OCI-LY7 (cell line): Measurements from ENCODE around the gene ISY1. TPM values are rescaled to one million over a fixed set of nuclear protein-coding genes. Genes with fewer than 3 reads are reported as not detected.
A peak's percentile ranks its signal among the peaks of the same experiment; 100 is the strongest.

ENCODE experiments used
- Bru-seq: library from RNA; stranded (reverse); fragments of 400-500 nt; gene quantifications from one replicate; lab custom pipeline; 2021; lab: Mats Ljungman, UMichigan
- BruChase-seq, 2 experiments: library from RNA; stranded (reverse); fragments of 400-500 nt; gene quantifications; one replicate each; lab custom pipeline; 2021; lab: Mats Ljungman, UMichigan
- BruUV-seq: library from RNA; stranded (reverse); fragments of 400-500 nt; replicated peaks from 2 replicates; lab custom pipeline; 2021; lab: Mats Ljungman, UMichigan
- CTCF ChIA-PET: fragments of 300-600 bp; sonication (Branson Sonifier 250); formaldehyde crosslinking; loops from one replicate; lab custom pipeline; 2022; ENCODE audit warnings: antibody characterized with exemption; ENCODE audit not compliant: unreplicated experiment; lab: Charles Lee
- POLR2A ChIA-PET: fragments of 300-600 bp; sonication (Branson Sonifier 250); formaldehyde crosslinking; loops from one replicate; lab custom pipeline; 2022; ENCODE audit warnings: antibody characterized with exemption; lab: Charles Lee
- DNase-seq: peaks from one replicate; pipeline ENCODE4 v3.0.0-alpha.2; 2015; ENCODE audit warnings: low spot score
- H2AFZ ChIP-seq: fragments of 200-600 bp; sonication (generic), shearing (Covaris generic); 2 replicates; pipeline ENCODE4 v1.6.1; 2014; ENCODE audit warnings: mild to moderate bottlenecking, antibody characterized with exemption, low read length, moderate library complexity
- H3K27ac ChIP-seq: fragments of 200-600 bp; sonication (generic); 2 replicates; pipeline ENCODE4 v1.5.1; 2014; ENCODE audit warnings: mixed run types, low read depth, mild to moderate bottlenecking, moderate library complexity, low read length, inconsistent platforms; ENCODE audit not compliant: poor library complexity, severe bottlenecking
- H3K36me3 ChIP-seq: fragments of 200-600 bp; sonication (generic); 2 replicates; pipeline ENCODE4 v1.6.1; 2014; ENCODE audit warnings: mild to moderate bottlenecking, antibody characterized with exemption, low read length, moderate library complexity, mixed read lengths; ENCODE audit not compliant: insufficient read depth
- H3K4me1 ChIP-seq: fragments of 200-600 bp; sonication (generic); 2 replicates; pipeline ENCODE4 v1.5.1; 2014; ENCODE audit warnings: mild to moderate bottlenecking, low read length; ENCODE audit not compliant: insufficient read depth, poor library complexity, severe bottlenecking
- H3K4me2 ChIP-seq: fragments of 200-600 bp; sonication (generic); 2 replicates; pipeline ENCODE4 v1.6.1; 2014; ENCODE audit warnings: mild to moderate bottlenecking, low read length
- H3K4me3 ChIP-seq: fragments of 200-600 bp; sonication (generic); 2 replicates; pipeline ENCODE4 v1.5.1; 2014; ENCODE audit warnings: mild to moderate bottlenecking, low read depth, low read length; ENCODE audit not compliant: poor library complexity, severe bottlenecking
- H3K79me2 ChIP-seq: fragments of 200-600 bp; sonication (generic); 2 replicates; pipeline ENCODE4 v1.6.1; 2016; ENCODE audit warnings: low read depth, mild to moderate bottlenecking, low read length, moderate library complexity, mixed read lengths; ENCODE audit not compliant: insufficient read depth
- H3K9me2 ChIP-seq: fragments of 200-600 bp; sonication (generic); 2 replicates; pipeline ENCODE4 v1.6.1; 2016; ENCODE audit warnings: mild to moderate bottlenecking, low read length, mixed read lengths; ENCODE audit not compliant: insufficient read depth
- H3K9me3 ChIP-seq: fragments of 200-600 bp; sonication (generic); 2 replicates; pipeline ENCODE4 v1.6.1; 2014; ENCODE audit warnings: mild to moderate bottlenecking, mixed run types, low read length, mixed read lengths
- H4K20me1 ChIP-seq: fragments of 200-600 bp; sonication (generic); 2 replicates; pipeline ENCODE4 v1.6.1; 2014; ENCODE audit warnings: mild to moderate bottlenecking, antibody characterized with exemption, low read length, moderate library complexity, mixed read lengths; ENCODE audit not compliant: insufficient read depth
- EZH2phosphoT487 ChIP-seq: fragments of 200-600 bp; sonication (generic); IDR thresholded peaks from 2 replicates; pipeline ENCODE4 v1.6.1; 2018; ENCODE audit warnings: low read depth, borderline replicate concordance, mild to moderate bottlenecking, mixed run types, antibody characterized with exemption, low read length, moderate library complexity, mixed read lengths
- intact Hi-C: fragments of 100-400 bp; cut with micrococcal nuclease; formaldehyde crosslinking; loops from one replicate; pipeline ENCODE4 v1.10.0; 2022; ENCODE audit not compliant: unreplicated experiment
- long read RNA-seq: library from polyadenylated mRNA; stranded (forward); transcript quantifications from one replicate; pipeline ENCODE4 v2.0.0, GENCODE V29; 2022
- total RNA-seq, 2 experiments: library from RNA; depleted of rRNA in 1 of 2; stranded (reverse); fragments of >200 nt in 1 of 2; shearing (Covaris generic) in 1 of 2; gene quantifications; 2 replicates each; pipeline ENCODE4 v1.2.3, GENCODE V29; 2014 to 2022
- TF ChIP-seq, protein P1 (sequence below): fragments of 200-600 bp; sonication (generic); conservative IDR thresholded peaks from 2 replicates; pipeline ENCODE4 v1.5.1; 2014; ENCODE audit warnings: mild to moderate bottlenecking, antibody characterized with exemption, low read length, moderate library complexity, mixed read lengths

ISY1 gene
- total RNA-seq (2014; rRNA removed; shearing (Covaris generic)), result 34.5 and 40.3 TPM in 2 replicates
- 54.9 and 62.1 TPM in 2 replicates for total RNA-seq (2022)
- percentile 75 among the genes with signal in this experiment for Bru-seq, nascent RNA
- percentile 88 among the genes with signal in this experiment for BruChase-seq, experiment 1, labeled RNA remaining after a 6-hour chase
- BruChase-seq, experiment 2, labeled RNA remaining after a 2-hour chase, result percentile 91 among the genes with signal in this experiment
- long read RNA-seq, transcript ISY1-203 (11 exons, 3,842 nt), result major isoform, 87 of 99 reads
- long read RNA-seq, partial matches to known transcripts, result 0 of 99 reads
- long read RNA-seq, other reads (novel, unspliced or antisense), result 5 of 99 reads

DNA sequence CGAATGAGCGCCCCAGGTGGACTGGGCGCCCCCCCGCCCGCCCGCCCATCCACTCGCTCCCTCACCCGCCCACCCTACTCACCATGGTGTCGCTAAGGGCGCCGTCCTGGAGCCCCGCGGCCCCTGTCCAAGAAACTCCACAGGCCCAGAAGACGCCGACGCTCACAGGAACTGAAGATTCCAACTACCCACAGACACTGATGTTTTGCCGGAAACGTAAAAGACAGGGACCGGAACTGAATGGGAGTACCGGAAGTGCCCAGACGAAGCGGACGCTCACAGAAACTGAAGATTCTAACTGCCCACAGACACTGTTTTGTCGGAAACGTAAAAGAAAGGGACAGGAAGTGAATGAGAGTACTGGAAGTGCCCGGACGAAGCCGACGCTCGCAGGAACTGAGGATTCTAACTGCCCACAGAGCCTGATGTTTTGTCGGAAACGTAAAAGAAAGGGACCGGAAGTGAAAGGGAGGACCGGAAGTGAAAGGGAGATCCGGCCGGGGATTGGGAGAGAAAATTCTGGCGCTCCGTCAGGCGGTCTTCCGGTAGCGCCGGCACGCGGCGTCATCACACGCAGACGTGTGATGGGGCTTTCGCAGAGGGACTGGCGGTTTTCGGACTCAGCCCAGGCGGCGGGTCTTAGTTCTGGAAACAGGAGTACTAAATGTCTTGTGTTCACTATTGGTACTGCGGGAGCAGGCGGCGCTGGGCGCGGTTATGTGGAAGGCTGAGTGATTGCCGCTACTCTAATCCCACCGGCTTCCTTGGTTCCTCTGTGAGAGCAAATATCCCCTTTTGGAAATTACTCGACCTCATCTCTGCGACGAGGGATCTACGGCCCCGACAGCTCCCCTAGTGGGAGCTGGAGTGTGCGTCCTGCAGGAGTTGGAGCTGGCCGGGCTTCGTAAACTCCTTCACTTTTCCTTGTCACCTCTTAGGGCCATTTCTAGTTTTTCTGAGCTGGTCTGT lies at the start of gene ISY1:
TSS of gene ISY1 (minus strand) at position 173 of the 969 bp plus-strand sequence. CDS start at position 85, 88 bp downstream.
- DNase-seq, result peak; percentile 97
- intact Hi-C loops, result loop anchor here (1.0 kb wide), 5 partner anchors 22 to 108 kb away; partner anchors contain the start of genes CNBP and COPG1
- Histone ChIP-seq H4K20me1 (no peaks in the 10 kb centered on the region), H3K36me3 (peaks cover 51% of the 10 kb centered on the region), H3K9me3 (no peaks in the 10 kb centered on the region), H3K27ac (peak within 1 kb of the TSS; percentile 91), H3K9me2 (no peaks in the 10 kb centered on the region), H3K4me3 (peak within 1 kb of the TSS; percentile 95), H3K79me2 (peaks cover 24% of the 10 kb centered on the region; the same call in 1 of the 2 replicates), H2AFZ (peak within 1 kb of the TSS; percentile 68; the same call in 1 of the 2 replicates), H3K4me2 (peak within 1 kb of the TSS; percentile 93), H3K4me1 (peaks cover 28% of the 10 kb centered on the region)
- CTCF ChIA-PET, result interaction anchor here (2.1 kb wide), 1 partner anchor 84 kb away, joined by 6 read pairs; no protein-coding TSS in a partner anchor
- POLR2A ChIA-PET, result interaction anchor here (0.6 to 1.0 kb wide), 6 partner anchors 10 to 162 kb away, joined by 3 read pairs; no protein-coding TSS in a partner anchor
- TSS peak; percentile 98 for BruUV-seq
- TF ChIP-seq, protein P1, sequence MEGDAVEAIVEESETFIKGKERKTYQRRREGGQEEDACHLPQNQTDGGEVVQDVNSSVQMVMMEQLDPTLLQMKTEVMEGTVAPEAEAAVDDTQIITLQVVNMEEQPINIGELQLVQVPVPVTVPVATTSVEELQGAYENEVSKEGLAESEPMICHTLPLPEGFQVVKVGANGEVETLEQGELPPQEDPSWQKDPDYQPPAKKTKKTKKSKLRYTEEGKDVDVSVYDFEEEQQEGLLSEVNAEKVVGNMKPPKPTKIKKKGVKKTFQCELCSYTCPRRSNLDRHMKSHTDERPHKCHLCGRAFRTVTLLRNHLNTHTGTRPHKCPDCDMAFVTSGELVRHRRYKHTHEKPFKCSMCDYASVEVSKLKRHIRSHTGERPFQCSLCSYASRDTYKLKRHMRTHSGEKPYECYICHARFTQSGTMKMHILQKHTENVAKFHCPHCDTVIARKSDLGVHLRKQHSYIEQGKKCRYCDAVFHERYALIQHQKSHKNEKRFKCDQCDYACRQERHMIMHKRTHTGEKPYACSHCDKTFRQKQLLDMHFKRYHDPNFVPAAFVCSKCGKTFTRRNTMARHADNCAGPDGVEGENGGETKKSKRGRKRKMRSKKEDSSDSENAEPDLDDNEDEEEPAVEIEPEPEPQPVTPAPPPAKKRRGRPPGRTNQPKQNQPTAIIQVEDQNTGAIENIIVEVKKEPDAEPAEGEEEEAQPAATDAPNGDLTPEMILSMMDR, result peak; percentile 94
- TF ChIP-seq EZH2phosphoT487, result no peak

GRCh38 chr3:129207479-129207878 lies 46.6 kb upstream of the ISY1 start:
- no TSS peak for BruUV-seq

More at GRCh38 chr3:129207479-129207878, 46.6 kb upstream of the ISY1 start:
- ChIA-PET CTCF (no interaction called here), POLR2A (interaction anchor here (0.6 kb wide), 1 partner anchor 32 kb away, joined by 3 read pairs; no protein-coding TSS in a partner anchor)
- no peak for TF ChIP-seq EZH2phosphoT487
- intact Hi-C loops, result no loop called here
- no peak overlapping the region for H3K27ac ChIP-seq
- no peaks in the 10 kb centered on the region for H3K36me3 ChIP-seq
- H4K20me1 ChIP-seq, result no peaks in the 10 kb centered on the region
- H3K4me3 ChIP-seq, result no peak overlapping the region
- H3K9me2 ChIP-seq, result no peaks in the 10 kb centered on the region
- no peaks in the 10 kb centered on the region for H3K79me2 ChIP-seq
- no peak for DNase-seq
- H2AFZ ChIP-seq, result no peak overlapping the region
- H3K4me1 ChIP-seq, result no peaks in the 10 kb centered on the region
- H3K9me3 ChIP-seq, result no peaks in the 10 kb centered on the region
- no peak overlapping the region for H3K4me2 ChIP-seq
